22Rv1 (cell line): Measurements from ENCODE around the gene KLK1.

Experiments
- ZFX ChIP-seq: fragments of 450-650 bp; IDR thresholded peaks from 2 replicates; pipeline ENCODE4 v1.6.1; 2017; ENCODE audit warnings: antibody characterized with exemption, borderline replicate concordance
- TF ChIP-seq, protein P1 (sequence below): fragments of 450-650 bp; IDR thresholded peaks from 2 replicates; pipeline ENCODE4 v1.5.1; 2017; ENCODE audit warnings: mild to moderate bottlenecking

DNA sequence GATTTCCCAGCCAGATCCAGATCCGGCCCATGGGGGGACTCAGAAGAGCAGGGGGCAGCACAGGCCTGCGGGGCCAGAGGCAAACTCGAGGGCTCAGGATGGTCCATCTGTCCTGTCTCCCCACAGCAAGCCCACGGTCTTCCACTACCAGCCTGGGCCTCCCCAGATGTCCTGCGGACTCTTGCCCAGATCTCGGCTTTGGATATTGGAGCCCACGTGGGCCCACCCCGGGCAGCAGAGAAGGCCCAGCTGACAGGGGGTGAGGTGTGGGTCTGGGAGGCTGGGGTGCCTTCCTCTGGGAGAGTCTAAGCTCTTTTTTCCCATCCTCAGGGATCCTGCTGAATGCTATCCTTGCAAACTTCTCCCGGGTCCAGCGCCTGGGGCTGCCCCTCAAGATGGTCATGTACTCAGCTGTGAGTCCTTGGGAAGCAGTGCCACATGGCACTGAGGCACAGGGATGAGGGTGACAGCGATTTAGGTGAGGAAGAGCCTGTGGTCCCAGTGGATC is 30.0 kb downstream of the KLK1 start:
- TF ChIP-seq, protein P1, sequence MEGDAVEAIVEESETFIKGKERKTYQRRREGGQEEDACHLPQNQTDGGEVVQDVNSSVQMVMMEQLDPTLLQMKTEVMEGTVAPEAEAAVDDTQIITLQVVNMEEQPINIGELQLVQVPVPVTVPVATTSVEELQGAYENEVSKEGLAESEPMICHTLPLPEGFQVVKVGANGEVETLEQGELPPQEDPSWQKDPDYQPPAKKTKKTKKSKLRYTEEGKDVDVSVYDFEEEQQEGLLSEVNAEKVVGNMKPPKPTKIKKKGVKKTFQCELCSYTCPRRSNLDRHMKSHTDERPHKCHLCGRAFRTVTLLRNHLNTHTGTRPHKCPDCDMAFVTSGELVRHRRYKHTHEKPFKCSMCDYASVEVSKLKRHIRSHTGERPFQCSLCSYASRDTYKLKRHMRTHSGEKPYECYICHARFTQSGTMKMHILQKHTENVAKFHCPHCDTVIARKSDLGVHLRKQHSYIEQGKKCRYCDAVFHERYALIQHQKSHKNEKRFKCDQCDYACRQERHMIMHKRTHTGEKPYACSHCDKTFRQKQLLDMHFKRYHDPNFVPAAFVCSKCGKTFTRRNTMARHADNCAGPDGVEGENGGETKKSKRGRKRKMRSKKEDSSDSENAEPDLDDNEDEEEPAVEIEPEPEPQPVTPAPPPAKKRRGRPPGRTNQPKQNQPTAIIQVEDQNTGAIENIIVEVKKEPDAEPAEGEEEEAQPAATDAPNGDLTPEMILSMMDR, result no peak
- no peak for TF ChIP-seq ZFX
